Sigmoid colon (tissue), 4 donors: ENCODE measurements around the gene CCDC188.

Experiments used
- EP300 ChIP-seq, 4 donors: sonication (generic); formaldehyde crosslinking; IDR thresholded peaks; one replicate each; pipeline ENCODE4 v1.6.1; 2017; ENCODE audit warnings: antibody characterized with exemption in 4 of 4
- POLR2A ChIP-seq, 2 donors: fragments of 450-650 bp; IDR thresholded peaks; one replicate each; pipeline ENCODE4 v1.6.1; 2016; ENCODE audit warnings: antibody characterized with exemption in 2 of 2, mild to moderate bottlenecking in 2 of 2, moderate library complexity in 2 of 2
- POLR2AphosphoS5 ChIP-seq, 4 donors: sonication (generic); formaldehyde crosslinking; IDR thresholded peaks; one replicate each; pipeline ENCODE4 v1.6.1; 2017; ENCODE audit warnings: antibody characterized with exemption in 4 of 4
- TF ChIP-seq, protein P1 (sequence below), 4 experiments: fragments of 450-650 bp in 3 of 4; fragments of 200-600 bp in 1 of 4; IDR thresholded peaks; one replicate each; pipeline ENCODE4 v1.5.1; 2016 to 2019; ENCODE audit warnings: antibody characterized with exemption in 4 of 4, mild to moderate bottlenecking in 3 of 4, moderate library complexity in 2 of 4

- TF ChIP-seq, protein P1, sequence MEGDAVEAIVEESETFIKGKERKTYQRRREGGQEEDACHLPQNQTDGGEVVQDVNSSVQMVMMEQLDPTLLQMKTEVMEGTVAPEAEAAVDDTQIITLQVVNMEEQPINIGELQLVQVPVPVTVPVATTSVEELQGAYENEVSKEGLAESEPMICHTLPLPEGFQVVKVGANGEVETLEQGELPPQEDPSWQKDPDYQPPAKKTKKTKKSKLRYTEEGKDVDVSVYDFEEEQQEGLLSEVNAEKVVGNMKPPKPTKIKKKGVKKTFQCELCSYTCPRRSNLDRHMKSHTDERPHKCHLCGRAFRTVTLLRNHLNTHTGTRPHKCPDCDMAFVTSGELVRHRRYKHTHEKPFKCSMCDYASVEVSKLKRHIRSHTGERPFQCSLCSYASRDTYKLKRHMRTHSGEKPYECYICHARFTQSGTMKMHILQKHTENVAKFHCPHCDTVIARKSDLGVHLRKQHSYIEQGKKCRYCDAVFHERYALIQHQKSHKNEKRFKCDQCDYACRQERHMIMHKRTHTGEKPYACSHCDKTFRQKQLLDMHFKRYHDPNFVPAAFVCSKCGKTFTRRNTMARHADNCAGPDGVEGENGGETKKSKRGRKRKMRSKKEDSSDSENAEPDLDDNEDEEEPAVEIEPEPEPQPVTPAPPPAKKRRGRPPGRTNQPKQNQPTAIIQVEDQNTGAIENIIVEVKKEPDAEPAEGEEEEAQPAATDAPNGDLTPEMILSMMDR (IDR thresholded peaks at IDR 0.05), result no peak
- TF ChIP-seq POLR2A (IDR thresholded peaks at IDR 0.05), result no peak
- TF ChIP-seq POLR2AphosphoS5 (IDR thresholded peaks at IDR 0.05), result no peak
- no peak for TF ChIP-seq EP300 (IDR thresholded peaks at IDR 0.05)
Observed at GRCh38 chr22:20147237-20147988, 3.4 kb downstream of the CCDC188 start.
